AG04449 (cell line): Measurements from ENCODE around the gene DPF3.
A peak's percentile ranks its signal among the peaks of the same experiment; 100 is the strongest.

Experiments used
- CTCF ChIA-PET: fragments of 350-600 bp; formaldehyde crosslinking; extraction: SDS; loops from one replicate; lab custom pipeline; 2021; ENCODE audit warnings: antibody characterized with exemption; lab: Yijun Ruan, JAX
- POLR2A ChIA-PET: fragments of 400-600, 350-600 bp; formaldehyde crosslinking; extraction: SDS; loops from one replicate; lab custom pipeline; 2020; ENCODE audit warnings: antibody characterized with exemption, inconsistent platforms; lab: Yijun Ruan, JAX
- DNase-seq: peaks from one replicate; pipeline ENCODE4 v3.0.0-alpha.2; 2010; ENCODE audit warnings: low read depth, low spot score
- H3K4me3 ChIP-seq: 2 replicates; pipeline ENCODE4 v1.5.1; 2011; ENCODE audit warnings: low read depth, mild to moderate bottlenecking, control low read depth, low read length
- CTCF ChIP-seq: IDR thresholded peaks from one replicate; pipeline ENCODE4 v1.5.1; 2011; ENCODE audit warnings: mild to moderate bottlenecking, moderate library complexity, low read length, control low read depth, inconsistent platforms; ENCODE audit not compliant: insufficient read depth; ENCODE audit errors: missing control alignments

DPF3 gene

GRCh38 chr14:72644758-72645489 is 249.0 kb downstream of the DPF3 start:
- H3K4me3 ChIP-seq = no peak overlapping the region
- no peak for TF ChIP-seq CTCF
- no peak for DNase-seq
- ChIA-PET POLR2A (no interaction called here), CTCF (interaction anchor here (1.2 to 3.3 kb wide), 9 partner anchors 8 to 304 kb away, joined by 3 to 17 read pairs (median 4); no protein-coding TSS in a partner anchor)

GRCh38 chr14:72644038-72644437 is 249.9 kb downstream of the DPF3 start:
- H3K4me3 ChIP-seq = no peak overlapping the region
- ChIA-PET CTCF (interaction anchor here (0.9 to 3.3 kb wide), 9 partner anchors 9 to 305 kb away, joined by 3 to 17 read pairs (median 4); no protein-coding TSS in a partner anchor), POLR2A (interaction anchor here (1.2 kb wide), 1 partner anchor 36 kb away, joined by 6 read pairs; no protein-coding TSS in a partner anchor)
- no peak for TF ChIP-seq CTCF
- DNase-seq = no peak

GRCh38 chr14:72643317-72643801 is 250.5 kb downstream of the DPF3 start:
- CTCF ChIA-PET = interaction anchor here (0.9 to 3.3 kb wide), 8 partner anchors 10 to 305 kb away, joined by 3 to 17 read pairs (median 6); no protein-coding TSS in a partner anchor
- H3K4me3 ChIP-seq = no peak overlapping the region
- POLR2A ChIA-PET = interaction anchor here (0.6 to 1.2 kb wide), 2 partner anchors 35 kb away, joined by 3 to 6 read pairs; no protein-coding TSS in a partner anchor
- peak; percentile 95 for DNase-seq
- TF ChIP-seq CTCF = no peak

- POLR2A ChIA-PET = no interaction called here
- no peak for TF ChIP-seq CTCF
- H3K4me3 ChIP-seq = no peak overlapping the region
- CTCF ChIA-PET = no interaction called here
- DNase-seq = no peak
These were observed 252.9 kb downstream of the DPF3 start for GRCh38 chr14:72640911-72641485.

- ChIA-PET CTCF (interaction anchor here (1.3 kb wide), 1 partner anchor 120 kb away, joined by 3 read pairs; no protein-coding TSS in a partner anchor), POLR2A (interaction anchor here (0.7 to 1.3 kb wide), 3 partner anchors 13 to 267 kb away, joined by 3 to 6 read pairs (median 4); no protein-coding TSS in a partner anchor)
- no peak overlapping the region for H3K4me3 ChIP-seq
- DNase-seq = peak; percentile 68
- TF ChIP-seq CTCF = no peak
These were observed 255.9 kb downstream of the DPF3 start for GRCh38 chr14:72638021-72638420.

- DNase-seq = no peak
- CTCF ChIA-PET = no interaction called here
- POLR2A ChIA-PET = no interaction called here
- no peak overlapping the region for H3K4me3 ChIP-seq
- TF ChIP-seq CTCF = no peak
These were observed 257.0 kb downstream of the DPF3 start for GRCh38 chr14:72636871-72637270.
